Measurements from ENCODE around the gene MED23.

The MED23 gene

DNA sequence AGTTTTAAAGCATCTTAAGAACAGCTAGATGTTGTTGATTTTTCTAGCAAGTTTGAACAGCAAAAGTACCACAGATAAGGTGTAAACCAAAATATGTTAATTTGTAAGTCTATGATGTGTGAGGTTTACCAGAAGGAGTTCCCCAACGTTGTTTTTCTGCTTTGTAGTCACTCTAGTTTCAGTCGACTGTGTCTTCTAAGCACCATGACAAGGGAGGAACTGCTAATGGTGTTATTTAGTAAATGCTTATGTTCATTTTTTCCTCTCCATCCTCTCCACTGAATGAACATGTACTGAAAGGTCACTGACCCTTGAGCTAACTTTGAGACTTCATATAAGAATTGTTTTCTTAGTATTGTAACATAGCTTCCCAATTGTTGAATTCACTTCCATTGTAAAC is 12.1 kb upstream of the MED23 start:
- DNase-seq (ENCODE audit: low spot score) = no peak

DNA sequence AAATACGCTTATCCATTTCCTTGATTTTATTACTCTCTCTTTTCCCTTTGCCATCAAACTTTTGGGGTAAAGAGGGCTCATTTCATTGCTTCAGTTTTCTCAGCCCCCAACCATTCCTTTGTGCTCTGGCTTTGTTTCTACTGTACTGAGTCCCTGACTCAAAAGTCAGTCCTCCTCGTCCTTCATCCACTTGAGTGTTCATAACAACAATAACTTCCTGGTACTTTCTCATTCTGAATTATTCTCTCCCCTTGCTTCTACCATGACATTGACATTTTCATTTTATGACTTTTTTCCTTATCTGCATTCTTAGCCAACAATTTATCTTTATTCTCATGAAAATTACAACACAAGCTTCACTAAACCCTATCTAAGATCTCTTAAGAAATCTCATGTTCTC is 10.0 kb upstream of the MED23 start:
- DNase-seq (ENCODE audit: low spot score) = no peak

DNA sequence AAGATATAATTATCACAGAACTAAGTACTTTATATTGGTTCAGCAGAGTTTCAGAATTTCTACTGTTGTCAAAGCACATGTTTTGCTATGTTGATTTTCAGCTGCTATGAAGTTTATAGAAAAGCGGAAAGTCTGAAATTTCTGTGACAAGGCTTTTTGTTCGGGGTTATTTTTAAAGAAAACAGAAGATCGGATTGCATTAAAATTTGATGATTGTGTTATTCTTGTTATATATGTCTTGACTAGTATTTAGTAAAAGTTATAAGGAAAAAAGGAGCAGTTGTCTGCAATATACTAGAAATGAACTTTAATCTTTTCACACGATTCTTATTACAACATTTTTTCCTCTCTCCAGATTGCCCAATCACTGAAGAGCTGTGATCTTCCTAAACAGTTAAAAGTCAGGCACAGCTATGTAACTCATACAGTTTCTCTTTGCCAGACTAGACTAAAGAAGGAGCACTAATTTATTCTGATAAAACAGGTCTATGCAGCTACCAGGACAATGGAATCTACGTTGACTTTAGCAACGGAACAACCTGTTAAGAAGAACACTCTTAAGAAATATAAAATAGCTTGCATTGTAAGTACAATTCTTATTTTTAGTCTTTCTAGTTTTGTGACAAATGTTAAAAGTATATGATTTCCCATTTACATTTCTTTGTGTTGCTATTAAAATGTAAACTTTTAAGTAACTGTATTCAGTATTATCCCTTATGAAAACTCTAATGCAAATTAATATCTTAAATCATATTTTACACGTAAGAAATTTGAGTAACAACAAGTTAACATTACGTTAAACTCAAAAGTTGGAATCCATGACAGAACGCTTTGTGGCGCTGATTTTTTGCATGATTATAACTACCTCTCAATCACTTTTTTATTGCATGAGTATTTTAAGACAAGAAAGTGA is 9.1 kb upstream of the MED23 start, which contains the start of gene ENPP3:
Gene ENPP3, plus strand, starts transcription at position 423 of the 913 bp plus-strand sequence. Its CDS starts 83 bp downstream, at position 506.
- no peak for DNase-seq (ENCODE audit: low spot score)

DNA sequence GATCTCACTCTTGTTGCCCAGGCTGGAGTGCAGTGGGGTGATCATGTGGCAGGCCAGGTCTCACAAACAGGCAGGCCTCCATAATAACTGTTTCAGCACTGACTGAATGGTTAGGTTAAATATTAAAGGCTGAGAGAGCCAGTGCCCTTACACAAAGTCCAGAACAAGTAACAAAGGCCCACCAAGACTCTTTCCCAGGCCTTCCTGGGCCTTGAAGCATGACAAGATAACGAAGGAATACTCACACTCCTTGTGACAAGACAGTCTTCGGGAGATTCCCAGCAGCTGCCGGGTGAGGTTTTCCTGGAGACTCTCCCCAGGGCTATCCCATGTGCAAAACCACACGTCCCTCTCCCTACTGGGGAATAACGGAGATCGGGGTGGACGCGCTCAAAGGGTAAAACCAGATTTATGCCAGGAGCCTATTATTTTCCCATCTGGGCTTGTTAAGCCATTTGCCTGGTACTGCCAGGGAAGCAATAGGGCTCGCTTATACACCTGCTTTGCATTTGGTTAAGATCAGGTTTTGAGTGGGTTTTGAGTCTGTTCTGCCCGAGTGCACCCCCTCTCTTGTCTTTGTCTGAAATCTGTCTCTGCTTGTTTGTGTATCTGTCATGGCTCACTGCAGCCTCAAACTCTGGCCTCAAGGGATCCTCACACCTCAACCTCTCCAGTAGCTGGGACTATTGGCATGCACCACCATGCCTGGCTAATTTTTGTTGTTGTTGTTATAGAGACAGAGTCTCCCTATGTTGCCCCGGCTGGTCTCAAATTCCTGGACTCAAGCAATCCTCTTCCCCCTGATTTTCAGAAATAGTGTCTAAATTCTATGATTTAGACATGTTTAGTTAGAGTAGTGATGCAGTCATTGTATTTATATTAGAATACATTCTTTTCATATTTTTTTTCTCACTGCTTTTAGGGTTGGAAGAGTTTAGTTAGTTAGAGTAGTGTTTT is 7.6 kb upstream of the MED23 start:
- no peak for DNase-seq (ENCODE audit: low spot score)

DNA sequence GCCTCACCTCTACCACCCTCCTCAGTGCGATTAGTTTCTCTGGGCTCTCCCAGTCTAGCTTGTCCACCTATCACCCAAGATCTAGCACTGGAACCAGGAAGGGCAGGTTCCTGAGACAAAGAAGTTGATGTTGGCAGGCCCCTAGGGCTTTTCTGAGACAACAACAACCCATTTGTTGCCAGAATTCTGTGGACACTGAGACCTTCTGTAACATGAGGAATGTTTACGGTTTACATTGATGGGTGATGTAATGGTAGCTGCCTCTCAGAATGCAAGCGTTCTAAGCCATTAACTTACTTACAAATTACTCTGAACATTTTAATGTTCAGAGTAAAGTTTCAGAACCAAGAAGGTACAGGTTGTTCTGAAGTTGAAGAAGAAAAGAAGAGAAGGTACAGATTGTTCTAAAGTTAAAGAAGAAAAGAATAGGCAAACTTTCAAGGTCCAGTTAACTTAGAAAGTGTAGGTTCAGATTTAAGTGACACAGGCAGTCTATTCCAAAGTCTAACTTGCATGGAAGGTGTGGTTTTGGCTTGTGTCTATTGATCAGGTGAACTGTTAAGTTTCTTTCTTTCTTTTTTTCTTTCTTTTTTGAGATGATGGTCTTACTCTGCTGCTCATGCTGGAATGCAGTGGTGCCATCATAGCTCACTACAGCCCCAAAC is 3.7 kb upstream of the MED23 start:
- no peak for DNase-seq (ENCODE audit: low spot score)

DNA sequence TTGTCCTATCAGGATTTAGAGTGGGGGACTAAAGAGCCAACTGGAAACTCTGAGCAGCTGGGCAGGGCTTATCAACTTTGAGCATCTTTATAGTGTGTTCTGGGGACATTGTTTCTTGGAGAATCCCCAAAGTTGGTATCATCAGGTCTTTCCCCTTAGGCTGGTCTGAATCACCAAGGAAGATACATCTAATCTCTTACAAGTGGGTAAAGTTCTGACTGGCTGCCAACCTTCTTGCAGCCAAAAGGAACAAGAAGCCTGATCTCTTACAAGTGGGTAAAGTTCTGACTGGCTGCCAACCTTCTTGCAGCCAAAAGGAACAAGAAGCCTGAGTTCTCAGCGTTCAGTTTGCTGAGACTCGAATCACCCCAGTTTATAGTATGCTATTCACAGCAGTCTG is 1.6 kb upstream of the MED23 start:
- no peak for DNase-seq (ENCODE audit: low spot score)

DNA sequence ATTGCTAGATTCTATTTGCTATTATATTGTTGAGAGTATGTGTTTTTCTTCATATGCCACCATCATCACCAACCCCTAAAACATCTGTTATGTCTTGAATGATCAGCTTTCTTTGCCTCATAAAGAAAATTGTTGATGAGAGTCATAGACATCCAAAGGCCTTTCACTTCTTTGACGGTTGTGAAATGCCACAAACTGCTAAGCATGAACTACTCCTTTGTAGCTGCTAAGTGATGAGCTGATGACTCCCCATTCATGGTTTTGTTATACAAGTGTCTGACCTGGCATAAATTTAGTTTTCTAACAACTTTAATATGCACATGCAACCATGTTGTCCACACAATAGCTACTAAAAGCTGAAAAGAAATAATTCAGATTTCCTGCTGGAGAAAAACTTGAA is 684 bp upstream of the MED23 start:
- DNase-seq (ENCODE audit: low spot score) = no peak

DNA sequence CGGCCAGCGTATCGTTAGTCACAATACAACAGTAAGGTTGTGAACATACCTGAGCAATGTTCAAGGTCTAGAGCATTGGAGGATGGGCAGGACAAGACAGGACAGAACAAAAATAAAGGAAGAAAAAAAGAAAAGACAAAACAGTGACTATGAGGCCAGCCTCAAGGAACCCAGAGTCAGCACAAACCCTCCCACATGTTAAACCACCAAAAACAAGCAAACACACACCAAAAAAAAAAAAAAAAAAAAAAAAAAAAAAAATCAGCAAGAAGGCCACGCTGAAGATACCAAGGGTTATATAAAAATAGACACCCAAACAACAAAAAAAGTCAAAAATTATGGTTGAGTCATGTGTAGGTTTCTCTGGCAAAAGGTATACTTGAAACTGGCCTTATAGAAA is 12.8 kb downstream of the MED23 start:
- DNase-seq (ENCODE audit: low spot score) = no peak

DNA sequence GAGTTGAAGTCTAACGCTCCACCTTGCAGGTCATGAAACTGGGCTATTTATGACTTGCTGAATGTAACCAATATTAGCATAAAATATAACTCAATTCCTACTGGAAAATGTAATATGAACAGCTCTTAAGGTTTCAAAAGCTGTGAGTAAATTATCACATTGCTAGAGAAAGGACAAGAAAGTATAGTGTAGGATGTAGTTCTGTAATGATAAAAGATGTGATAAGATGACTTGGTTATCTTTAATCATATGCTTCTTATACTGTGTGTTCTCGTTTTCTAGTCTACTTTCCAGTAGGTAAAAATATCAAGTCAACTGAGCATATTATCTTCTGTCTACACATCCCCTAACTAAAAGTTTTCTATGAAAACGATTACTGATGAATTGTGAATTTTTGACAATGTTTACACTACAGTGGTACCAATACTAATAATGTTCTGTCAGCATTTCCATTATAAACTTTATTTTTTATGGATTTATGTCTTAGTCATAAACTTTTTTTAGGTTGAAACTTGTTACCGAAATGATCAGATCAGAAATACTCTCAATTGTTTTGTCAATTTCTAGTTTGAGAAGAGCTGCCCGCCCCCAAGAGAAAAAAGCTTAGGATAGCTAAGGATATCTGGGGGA is 14.6 kb downstream of the MED23 start:
- DNase-seq (ENCODE audit: low spot score) = no peak

DNA sequence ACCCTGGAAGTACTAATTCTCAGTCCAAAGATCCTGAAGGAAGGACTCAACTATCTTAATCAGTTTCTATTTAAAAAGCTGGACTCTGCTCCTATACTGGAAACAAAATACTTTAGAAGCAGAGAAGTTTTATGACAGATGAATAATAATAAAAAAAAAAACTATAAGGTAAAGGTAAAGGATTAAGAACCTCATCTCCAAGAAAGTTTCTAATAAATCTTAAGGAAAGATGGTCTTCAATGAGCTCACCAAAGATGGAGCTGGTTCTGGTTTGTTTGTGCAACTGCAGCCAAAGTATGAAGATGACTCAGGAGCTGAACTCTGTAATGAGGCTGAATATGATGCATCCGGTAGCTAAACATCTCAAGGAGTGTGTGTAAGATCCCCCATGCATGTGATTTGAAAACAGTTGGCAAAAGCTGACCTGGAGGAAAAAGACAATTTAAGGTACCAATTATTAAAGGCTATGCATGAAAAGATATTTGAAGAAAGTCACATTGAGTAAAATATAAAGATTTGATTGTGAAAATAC is 25.2 kb downstream of the MED23 start:
- DNase-seq (ENCODE audit: low spot score) = no peak

DNA sequence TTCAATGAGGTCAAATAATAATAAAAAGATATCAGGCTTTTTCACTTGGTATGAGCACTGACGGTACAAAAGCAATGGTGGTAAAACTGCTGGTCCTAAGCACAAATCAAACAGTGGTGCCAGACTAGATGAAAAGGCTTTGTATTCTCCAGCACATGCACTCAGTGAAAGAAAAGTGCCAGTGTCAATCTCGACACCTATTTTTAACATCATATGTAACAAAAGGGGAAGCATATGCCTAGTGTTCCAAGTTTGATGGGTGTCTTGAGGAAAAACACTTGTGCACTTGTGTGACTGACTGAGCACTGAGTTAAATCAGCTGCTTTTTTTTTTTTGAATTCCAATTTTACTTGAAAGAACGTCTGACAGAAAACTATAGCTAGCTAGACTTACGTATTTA is 27.3 kb downstream of the MED23 start:
- DNase-seq (ENCODE audit: low spot score) = no peak

DNA sequence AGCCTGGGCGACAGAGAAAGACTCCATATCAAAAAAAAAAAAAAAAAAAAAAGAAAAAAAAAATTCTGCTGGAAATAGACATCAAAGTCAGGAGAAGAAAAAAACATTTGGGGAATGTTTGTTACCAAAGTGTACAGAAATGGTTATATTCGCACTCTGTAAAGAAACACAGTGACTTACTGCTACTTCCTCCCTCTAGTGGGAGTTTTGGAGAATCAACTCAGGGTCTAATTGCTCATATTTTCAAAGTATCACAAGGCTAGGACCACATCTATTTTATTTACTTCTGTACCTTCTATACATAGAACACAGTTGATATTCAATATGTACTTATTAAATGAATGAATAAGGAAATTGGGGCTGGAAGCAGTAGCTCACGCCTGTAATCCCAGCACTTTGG is 30.6 kb downstream of the MED23 start:
- DNase-seq (ENCODE audit: low spot score) = no peak

DNA sequence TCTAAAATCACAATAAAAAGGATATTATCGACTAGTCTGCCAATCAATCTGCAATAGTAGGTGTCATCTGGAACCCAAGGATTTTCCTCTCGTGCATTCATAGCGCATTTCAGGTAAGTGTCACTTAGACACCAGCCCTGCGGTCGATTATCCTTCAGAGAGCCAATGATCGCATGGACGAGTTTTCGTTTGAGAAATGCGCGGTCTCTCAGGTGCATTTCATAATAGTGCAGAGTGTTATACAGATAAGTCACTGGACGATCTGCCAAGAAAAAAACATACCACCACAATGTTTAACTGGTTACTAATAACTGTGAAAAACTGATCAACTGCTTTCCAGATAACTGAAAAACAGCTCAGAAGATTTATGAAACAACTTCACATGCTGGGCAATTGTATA is 34.0 kb downstream of the MED23 start:
- DNase-seq (ENCODE audit: low spot score) = no peak

DNA sequence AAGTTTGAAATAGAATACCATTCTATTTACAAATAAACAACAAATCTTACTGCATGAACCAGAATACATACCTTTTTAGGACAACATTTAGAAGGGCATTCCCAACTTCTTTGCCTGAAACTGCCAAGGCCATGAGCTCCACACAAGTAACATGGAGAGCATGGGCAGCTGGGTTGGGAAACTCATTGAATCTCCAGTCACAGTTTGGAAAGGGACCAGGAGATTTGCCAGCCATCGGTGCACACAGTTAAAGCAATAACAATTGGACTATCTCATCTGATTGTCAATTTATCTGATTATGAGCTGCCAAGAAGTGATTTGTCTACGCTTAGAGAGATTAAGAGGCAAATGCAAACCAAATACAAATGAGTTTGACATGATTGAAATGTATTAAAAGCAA is 35.1 kb downstream of the MED23 start:
- DNase-seq (ENCODE audit: low spot score) = no peak

DNA sequence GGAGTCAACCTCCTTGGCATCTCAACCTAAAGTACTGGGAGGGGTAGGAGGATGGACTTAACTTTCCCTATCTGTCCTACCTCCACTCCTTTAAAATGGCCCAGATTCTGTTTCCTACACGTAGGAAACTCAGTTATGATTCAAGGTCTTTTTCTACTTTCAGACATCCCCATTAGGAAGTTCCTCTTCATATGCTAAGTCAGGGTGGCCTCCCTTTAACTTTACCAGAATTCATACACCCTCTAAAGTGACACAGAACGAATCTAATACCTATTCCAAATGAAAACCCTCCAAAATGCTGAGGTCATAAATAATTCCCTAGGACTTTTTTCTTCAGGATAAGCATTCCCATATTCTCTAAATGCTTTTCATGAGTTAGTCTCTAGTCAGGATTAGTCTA is 39.4 kb downstream of the MED23 start:
- no peak for DNase-seq (ENCODE audit: low spot score)

DNA sequence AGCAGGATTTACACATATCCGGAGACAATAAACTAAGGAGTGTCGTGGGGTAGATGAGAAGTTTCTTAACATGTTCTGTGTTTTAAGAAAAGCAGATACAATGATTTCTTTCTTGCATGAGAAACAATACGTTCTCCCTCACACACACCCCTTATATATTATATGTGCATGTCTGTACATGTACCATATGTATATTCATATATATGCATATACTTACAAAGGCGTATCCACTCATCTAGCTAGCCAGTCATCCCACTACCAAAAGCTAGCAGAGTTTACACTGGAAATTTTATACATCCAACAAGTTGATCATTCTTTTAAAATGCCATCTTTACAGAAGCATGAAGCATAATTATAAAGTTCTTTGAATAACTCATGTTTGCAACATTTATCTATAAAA is 40.1 kb downstream of the MED23 start:
- no peak for DNase-seq (ENCODE audit: low spot score)

DNA sequence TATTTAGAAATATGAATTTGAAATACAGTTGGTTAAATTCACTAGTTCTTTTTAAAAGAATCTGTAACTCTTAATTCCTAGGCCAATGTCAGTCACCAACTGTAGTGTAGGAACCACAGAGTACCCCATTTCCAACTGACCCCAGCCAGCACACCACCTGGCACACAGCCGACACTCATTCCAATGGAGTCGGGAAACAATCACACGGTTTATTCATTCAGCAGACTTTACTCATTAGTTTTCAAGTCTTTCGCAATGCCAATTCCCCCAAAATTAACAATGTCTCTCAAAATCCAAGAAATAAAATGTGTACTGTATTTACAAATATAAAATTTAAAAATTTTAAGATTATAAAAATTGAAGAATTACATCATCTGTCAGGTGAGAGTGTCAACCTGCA is 41.5 kb downstream of the MED23 start:
- DNase-seq (ENCODE audit: low spot score) = no peak

DNA sequence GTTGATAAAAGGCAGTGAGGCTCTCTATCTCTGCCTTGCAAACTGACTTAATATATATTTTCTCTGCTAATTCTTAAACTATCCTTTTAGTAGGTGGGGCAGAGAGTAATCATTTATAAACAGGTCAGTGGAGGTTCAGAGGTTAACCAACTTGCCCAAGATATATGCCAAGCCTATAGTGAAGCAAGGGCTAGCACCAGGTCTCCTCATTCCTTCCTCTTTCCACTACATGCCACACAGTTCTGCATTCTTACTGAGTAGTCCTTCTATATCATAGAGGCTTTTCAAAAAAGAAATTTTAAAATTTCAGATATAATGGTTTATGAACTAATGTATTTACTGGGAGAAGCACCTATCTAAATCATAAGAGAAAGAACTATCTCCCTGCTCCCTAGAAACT is 46.5 kb downstream of the MED23 start:
- DNase-seq (ENCODE audit: low spot score) = no peak

DNA sequence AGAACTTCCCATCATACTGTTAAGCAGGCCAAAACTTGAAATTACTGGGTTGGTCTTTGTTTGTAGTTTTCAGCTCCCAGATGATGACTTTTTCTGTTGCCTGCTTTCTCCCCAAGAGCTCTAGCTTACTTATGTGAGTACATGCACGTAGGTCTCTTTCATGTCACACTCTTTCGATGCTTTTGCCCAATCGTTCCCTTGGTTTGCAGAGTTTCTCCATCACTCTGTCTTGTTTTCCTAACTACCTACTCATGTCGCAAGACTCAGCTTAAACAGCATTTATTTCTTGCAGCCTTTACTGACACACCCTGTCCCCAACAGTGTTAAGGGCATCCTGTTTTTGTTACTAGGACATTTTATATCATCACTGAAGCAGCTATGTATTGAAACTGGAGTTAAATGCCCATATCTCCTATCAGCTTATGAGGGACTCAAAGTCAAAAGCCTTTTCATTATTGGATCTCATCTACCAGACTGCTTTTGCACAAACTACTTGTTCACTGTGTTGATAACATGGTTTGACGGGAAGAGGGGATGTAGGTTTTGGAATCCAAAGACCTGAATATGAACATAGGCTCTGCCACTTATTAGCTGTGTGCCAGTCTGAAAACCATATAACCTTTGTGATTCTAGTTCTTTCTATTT is 52.1 kb downstream of the MED23 start:
- DNase-seq (ENCODE audit: low spot score) = no peak

DNA sequence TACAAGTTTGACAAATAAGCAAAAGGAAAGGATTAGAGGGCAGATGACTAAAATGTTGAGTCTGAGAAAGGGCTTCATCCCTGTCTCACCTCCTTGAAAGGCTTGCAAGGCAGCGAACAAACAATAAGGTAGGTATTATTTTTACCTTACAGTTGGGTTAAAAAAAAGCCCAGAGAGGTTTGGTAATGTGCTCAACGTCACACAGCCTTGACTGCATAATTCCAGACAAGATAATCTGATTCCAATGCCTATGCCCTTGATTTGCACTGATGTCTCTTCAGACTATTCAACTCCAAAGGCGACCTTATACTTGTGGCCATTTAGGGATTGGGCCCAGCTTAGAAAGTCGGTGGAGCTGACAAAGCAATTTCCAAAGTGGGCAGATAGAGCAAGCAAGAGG is 53.4 kb downstream of the MED23 start:
- no peak for DNase-seq (ENCODE audit: low spot score)

DNA sequence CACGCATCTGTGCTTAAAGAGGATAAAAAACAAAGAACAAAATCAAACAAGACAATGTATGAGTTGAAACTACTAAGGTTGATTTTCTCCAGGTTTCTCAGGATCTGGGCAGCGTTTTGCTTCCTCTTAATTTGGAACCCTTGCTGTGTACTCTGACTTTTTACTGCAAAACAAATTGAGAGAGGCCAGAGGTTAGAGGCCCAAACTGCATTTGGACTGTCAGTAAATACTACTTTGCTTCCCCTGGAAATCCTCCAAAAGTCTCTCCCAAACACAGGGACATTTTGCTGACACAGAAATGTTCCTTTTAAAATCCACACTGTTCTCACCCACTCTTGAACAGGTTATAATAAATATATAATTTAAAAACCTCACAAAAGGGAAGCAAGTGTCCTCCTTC is 53.9 kb downstream of the MED23 start:
- DNase-seq (ENCODE audit: low spot score) = no peak

Measured in D341Med (cell line).